Natural killer cell (primary cell): ENCODE measurements around the gene CASKIN2. TPM values are rescaled to one million over a fixed set of nuclear protein-coding genes. Genes with fewer than 3 reads are reported as not detected.

ENCODE experiments used
- ATAC-seq, 3 donors: fragments of 150-1000 bp in 2 of 3; fragments of 200-7000 bp in 1 of 3; cut with Tn5 transposase; 1 replicate in 1 of 3; 2 replicates in 2 of 3; pipeline ENCODE4 v1.10.0; 2021; ENCODE audit warnings: mild to moderate bottlenecking in 2 of 3, moderate library complexity in 2 of 3
- DNase-seq, 2 donors: peaks; one replicate each; pipeline versions ENCODE4 v3.0.0 to v3.0.0-alpha.2; 2013 to 2021; ENCODE audit warnings: mixed read lengths in 1 of 2
- H3K27ac ChIP-seq: one replicate; pipeline ENCODE4 v1.5.1; 2013; ENCODE audit warnings: mild to moderate bottlenecking, low read length
- H3K27me3 ChIP-seq: one replicate; pipeline ENCODE4 v1.6.1; 2013; ENCODE audit warnings: low read length; ENCODE audit not compliant: control insufficient read depth, insufficient read depth
- H3K36me3 ChIP-seq: one replicate; pipeline ENCODE4 v1.6.1; 2013; ENCODE audit warnings: low read length; ENCODE audit not compliant: control insufficient read depth, insufficient read depth
- H3K4me1 ChIP-seq: one replicate; pipeline ENCODE4 v1.6.1; 2013; ENCODE audit warnings: low read length; ENCODE audit not compliant: control insufficient read depth, insufficient read depth
- H3K4me3 ChIP-seq: one replicate; pipeline ENCODE4 v1.5.1; 2013; ENCODE audit warnings: low read length
- H3K9me3 ChIP-seq: one replicate; pipeline ENCODE4 v1.6.1; 2013; ENCODE audit warnings: low read length; ENCODE audit not compliant: control insufficient read depth, insufficient read depth
- H3K27ac Mint-ChIP-seq, 2 donors: one replicate each; pipeline ENCODE4 v1.8.0; 2022; ENCODE audit warnings: mild to moderate bottlenecking in 2 of 2, mixed read lengths in 2 of 2, moderate library complexity in 1 of 2
- H3K27me3 Mint-ChIP-seq, 2 donors: one replicate each; pipeline ENCODE4 v1.8.0; 2022; ENCODE audit warnings: low read depth in 2 of 2, mixed read lengths in 2 of 2
- H3K36me3 Mint-ChIP-seq: one replicate; pipeline ENCODE4 v1.8.0; 2022; ENCODE audit warnings: mixed read lengths
- H3K4me1 Mint-ChIP-seq, 2 donors: one replicate each; pipeline ENCODE4 v1.8.0; 2022; ENCODE audit warnings: mixed read lengths in 2 of 2
- H3K4me3 Mint-ChIP-seq: one replicate; pipeline ENCODE4 v1.8.0; 2022; ENCODE audit warnings: mild to moderate bottlenecking, moderate library complexity, mixed read lengths
- H3K9me3 Mint-ChIP-seq, 2 donors: one replicate each; pipeline ENCODE4 v1.8.0; 2022; ENCODE audit warnings: mixed read lengths in 2 of 2
- WGBS: methylation state at CpG from one replicate; pipeline ENCODE4 v1.1.7; 2013; ENCODE audit warnings: missing lambda C conversion rate; ENCODE audit not compliant: insufficient coverage; 5-methylcytosine and 5-hydroxymethylcytosine counted together
- intact Hi-C: fragments of 100-400 bp; cut with micrococcal nuclease; formaldehyde crosslinking; loops from one replicate; pipeline ENCODE4 v1.14.2; 2022
- total RNA-seq, 4 donors: library from RNA; stranded (reverse); fragments of 120-200 nt in 1 of 4; gene quantifications; one replicate each; pipeline versions ENCODE4 v1.2.3 to v1.2.4, GENCODE V29; 2013 to 2022
- TF ChIP-seq, protein P1 (sequence below): fragments of 200-600 bp; IDR thresholded peaks from one replicate; pipeline ENCODE4 v1.8.0; 2022; ENCODE audit warnings: antibody characterized with exemption

Gene CASKIN2
- total RNA-seq, 3 donors from 2014 or later (not counting 1 experiment from before 2014, with no cell fraction given): 0.49 to 1.8 (median 1.7) TPM

DNA sequence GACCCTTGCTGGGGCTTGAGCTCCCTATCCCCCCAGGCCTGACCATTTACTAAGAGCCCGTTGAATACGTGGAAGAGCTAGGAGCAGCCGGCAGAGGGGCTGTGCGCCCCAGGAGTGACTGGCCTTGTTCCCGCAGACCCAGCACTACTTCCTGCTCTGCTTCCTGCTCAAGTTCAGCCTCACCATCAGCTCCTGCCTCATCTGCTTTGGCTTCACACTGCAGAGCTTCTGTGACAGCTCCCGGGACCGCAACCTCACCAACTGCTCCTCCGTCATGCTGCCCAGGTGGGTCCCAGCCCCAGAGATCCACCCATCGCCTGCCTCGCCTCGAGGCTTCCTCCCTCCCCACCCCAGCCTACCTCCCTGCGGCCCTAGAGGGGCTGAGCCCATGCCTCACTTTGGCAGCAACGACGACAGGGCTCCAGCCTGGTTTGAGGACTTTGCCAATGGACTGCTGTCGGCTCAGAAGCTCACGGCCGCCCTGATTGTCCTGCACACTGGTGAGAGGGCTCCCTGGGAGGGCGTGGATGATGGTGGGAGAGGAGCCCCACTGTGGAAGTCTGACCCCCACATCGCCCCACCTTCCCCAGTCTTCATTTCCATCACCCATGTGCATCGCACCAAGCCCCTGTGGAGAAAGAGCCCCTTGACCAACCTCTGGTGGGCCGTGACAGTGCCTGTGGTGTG lies 17.2 kb downstream of the CASKIN2 start:
- peaks cover 7% of the 10 kb centered on the region for H3K4me1 ChIP-seq
- no peak overlapping the region for H3K4me3 Mint-ChIP-seq
- H3K4me3 ChIP-seq: no peak overlapping the region
- intact Hi-C loops: no loop called here
- ATAC-seq: peak in 2 of 3 donors; percentile 26 to 42
- no peak overlapping the region for H3K27ac Mint-ChIP-seq
- no peaks in the 10 kb centered on the region for H3K36me3 Mint-ChIP-seq
- DNase-seq: peak in 1 of 2 donors; percentile 17
- no peaks in the 10 kb centered on the region for H3K9me3 Mint-ChIP-seq
- 53% methylated on average over 19 of the region's 21 CpGs for WGBS
- H3K27ac ChIP-seq: no peak overlapping the region
- H3K9me3 ChIP-seq: no peaks in the 10 kb centered on the region
- TF ChIP-seq, protein P1, sequence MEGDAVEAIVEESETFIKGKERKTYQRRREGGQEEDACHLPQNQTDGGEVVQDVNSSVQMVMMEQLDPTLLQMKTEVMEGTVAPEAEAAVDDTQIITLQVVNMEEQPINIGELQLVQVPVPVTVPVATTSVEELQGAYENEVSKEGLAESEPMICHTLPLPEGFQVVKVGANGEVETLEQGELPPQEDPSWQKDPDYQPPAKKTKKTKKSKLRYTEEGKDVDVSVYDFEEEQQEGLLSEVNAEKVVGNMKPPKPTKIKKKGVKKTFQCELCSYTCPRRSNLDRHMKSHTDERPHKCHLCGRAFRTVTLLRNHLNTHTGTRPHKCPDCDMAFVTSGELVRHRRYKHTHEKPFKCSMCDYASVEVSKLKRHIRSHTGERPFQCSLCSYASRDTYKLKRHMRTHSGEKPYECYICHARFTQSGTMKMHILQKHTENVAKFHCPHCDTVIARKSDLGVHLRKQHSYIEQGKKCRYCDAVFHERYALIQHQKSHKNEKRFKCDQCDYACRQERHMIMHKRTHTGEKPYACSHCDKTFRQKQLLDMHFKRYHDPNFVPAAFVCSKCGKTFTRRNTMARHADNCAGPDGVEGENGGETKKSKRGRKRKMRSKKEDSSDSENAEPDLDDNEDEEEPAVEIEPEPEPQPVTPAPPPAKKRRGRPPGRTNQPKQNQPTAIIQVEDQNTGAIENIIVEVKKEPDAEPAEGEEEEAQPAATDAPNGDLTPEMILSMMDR: no peak
- H3K27me3 ChIP-seq: no peaks in the 10 kb centered on the region
- peaks cover 51% of the 10 kb centered on the region for H3K36me3 ChIP-seq
- no peaks in the 10 kb centered on the region for H3K4me1 Mint-ChIP-seq
- no peaks in the 10 kb centered on the region for H3K27me3 Mint-ChIP-seq

DNA sequence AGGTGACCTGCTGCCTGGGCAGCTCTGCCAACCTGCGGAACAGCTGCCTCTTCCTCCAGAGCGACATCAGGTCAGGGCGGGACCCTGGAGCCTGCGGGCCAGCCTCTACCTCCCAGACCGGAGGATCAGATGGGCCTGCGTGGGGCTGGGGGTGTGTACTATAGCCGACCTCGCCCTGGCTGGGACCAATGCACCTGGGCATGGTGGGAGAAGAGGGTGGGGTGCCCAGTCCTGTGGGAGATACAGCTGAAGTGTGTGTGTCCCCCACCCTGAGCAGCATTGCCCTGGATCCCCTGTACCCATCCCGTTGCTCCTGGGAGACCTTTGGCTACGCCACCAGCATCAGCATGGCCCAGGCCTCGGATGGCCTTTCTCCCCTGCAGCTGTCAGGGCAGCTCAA lies 19.3 kb downstream of the CASKIN2 start:
- ATAC-seq (no peak), DNase-seq (no peak)
- TF ChIP-seq, protein P1: no peak
- no peaks in the 10 kb centered on the region for H3K9me3 Mint-ChIP-seq
- no peaks in the 10 kb centered on the region for H3K36me3 Mint-ChIP-seq
- H3K27me3 Mint-ChIP-seq: no peaks in the 10 kb centered on the region
- intact Hi-C loops: no loop called here
- Histone ChIP-seq H3K4me1 (peaks cover 6% of the 10 kb centered on the region), H3K9me3 (no peaks in the 10 kb centered on the region), H3K36me3 (peaks cover 72% of the 10 kb centered on the region), H3K27ac (no peak overlapping the region), H3K27me3 (no peaks in the 10 kb centered on the region), H3K4me3 (no peak overlapping the region)
- 95% methylated on average over 11 of the region's 11 CpGs for WGBS
- H3K4me1 Mint-ChIP-seq: no peaks in the 10 kb centered on the region
- no peak overlapping the region for H3K4me3 Mint-ChIP-seq
- H3K27ac Mint-ChIP-seq: no peak overlapping the region

DNA sequence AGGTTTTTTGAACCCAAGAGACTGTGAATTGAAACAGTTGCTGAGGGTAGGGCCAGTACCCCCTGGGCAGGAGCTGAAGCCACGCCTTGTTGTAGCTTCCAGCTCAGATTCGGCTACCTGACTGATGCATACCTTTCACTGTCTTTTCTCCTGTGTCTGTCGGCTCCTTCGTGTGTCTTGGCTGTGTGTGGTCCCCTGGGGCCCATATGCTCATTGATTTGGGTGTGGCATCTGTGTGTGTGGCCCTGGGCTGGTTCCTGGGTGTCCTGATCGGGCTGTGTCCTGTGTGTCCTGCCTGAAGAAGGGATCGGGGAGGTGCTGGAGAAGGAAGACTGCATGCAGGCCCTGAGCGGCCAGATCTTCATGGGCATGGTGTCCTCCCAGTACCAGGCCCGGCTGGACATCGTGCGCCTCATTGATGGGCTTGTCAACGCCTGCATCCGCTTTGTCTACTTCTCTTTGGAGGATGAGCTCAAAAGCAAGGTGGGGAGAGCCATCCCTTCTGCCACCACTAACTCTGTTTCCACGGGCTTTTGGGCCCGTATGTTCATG lies 20.9 kb downstream of the CASKIN2 start:
- H3K36me3 Mint-ChIP-seq: no peaks in the 10 kb centered on the region

More for the DNA sequence above, 20.9 kb downstream of the CASKIN2 start:
- 95% methylated on average over 14 of the region's 14 CpGs for WGBS
- Mint-ChIP-seq H3K9me3 (no peaks in the 10 kb centered on the region), H3K4me1 (no peaks in the 10 kb centered on the region), H3K27me3 (no peaks in the 10 kb centered on the region), H3K27ac (no peak overlapping the region), H3K4me3 (no peak overlapping the region)
- Histone ChIP-seq H3K27ac (no peak overlapping the region), H3K9me3 (no peaks in the 10 kb centered on the region), H3K27me3 (no peaks in the 10 kb centered on the region), H3K4me1 (peaks cover 6% of the 10 kb centered on the region), H3K36me3 (peaks cover 75% of the 10 kb centered on the region), H3K4me3 (no peak overlapping the region)
- DNase-seq: no peak
- ATAC-seq: no peak
- TF ChIP-seq, protein P1: no peak
- intact Hi-C loops: no loop called here
